GM10248 (cell line): ENCODE measurements around the gene PTPN6.

Experiments used
- CTCF ChIA-PET: fragments of 300-600 bp; sonication (Branson Sonifier 250); formaldehyde crosslinking; extraction: SDS; loops from one replicate; lab custom pipeline; 2021; ENCODE audit warnings: antibody characterized with exemption; lab: Yijun Ruan, JAX
- POLR2A ChIA-PET: fragments of 350-650 bp; sonication (Branson Sonifier 250); formaldehyde crosslinking; extraction: SDS; loops from one replicate; lab custom pipeline; 2020; ENCODE audit warnings: antibody characterized with exemption; lab: Yijun Ruan, JAX
- DNase-seq: peaks from one replicate; pipeline ENCODE4 v3.0.0; 2012; ENCODE audit errors: extremely low spot score
- TF ChIP-seq, protein P1 (sequence below): IDR thresholded peaks from 2 replicates; pipeline ENCODE4 v1.5.1; 2012; ENCODE audit warnings: mild to moderate bottlenecking, low read depth; ENCODE audit errors: extremely low read depth, missing control alignments, control extremely low read depth

Gene PTPN6

DNA sequence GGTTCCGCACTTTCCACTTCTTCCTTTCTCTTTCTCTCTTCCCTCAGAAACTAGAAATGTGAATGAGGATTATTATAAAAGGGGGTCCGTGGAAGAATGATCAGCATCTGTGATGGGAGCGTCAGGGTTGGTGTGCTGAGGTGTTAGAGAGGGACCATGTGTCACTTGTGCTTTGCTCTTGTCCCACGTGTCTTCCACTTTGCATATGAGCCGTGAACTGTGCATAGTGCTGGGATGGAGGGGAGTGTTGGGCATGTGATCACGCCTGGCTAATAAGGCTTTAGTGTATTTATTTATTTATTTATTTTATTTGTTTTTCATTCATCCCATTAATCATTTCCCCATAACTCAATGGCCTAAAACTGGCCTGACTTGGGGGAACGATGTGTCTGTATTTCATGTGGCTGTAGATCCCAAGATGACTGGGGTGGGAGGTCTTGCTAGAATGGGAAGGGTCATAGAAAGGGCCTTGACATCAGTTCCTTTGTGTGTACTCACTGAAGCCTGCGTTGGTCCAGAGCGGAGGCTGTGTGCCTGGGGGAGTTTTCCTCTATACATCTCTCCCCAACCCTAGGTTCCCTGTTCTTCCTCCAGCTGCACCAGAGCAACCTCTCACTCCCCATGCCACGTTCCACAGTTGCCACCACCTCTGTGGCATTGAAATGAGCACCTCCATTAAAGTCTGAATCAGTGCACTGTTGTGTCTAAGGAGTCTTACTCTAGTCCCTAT is 28.0 kb upstream of the PTPN6 start:
- DNase-seq, result no peak
- TF ChIP-seq, protein P1, sequence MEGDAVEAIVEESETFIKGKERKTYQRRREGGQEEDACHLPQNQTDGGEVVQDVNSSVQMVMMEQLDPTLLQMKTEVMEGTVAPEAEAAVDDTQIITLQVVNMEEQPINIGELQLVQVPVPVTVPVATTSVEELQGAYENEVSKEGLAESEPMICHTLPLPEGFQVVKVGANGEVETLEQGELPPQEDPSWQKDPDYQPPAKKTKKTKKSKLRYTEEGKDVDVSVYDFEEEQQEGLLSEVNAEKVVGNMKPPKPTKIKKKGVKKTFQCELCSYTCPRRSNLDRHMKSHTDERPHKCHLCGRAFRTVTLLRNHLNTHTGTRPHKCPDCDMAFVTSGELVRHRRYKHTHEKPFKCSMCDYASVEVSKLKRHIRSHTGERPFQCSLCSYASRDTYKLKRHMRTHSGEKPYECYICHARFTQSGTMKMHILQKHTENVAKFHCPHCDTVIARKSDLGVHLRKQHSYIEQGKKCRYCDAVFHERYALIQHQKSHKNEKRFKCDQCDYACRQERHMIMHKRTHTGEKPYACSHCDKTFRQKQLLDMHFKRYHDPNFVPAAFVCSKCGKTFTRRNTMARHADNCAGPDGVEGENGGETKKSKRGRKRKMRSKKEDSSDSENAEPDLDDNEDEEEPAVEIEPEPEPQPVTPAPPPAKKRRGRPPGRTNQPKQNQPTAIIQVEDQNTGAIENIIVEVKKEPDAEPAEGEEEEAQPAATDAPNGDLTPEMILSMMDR, result no peak
- CTCF ChIA-PET, result interaction anchor here (0.6 to 4.4 kb wide), 21 partner anchors 9 to 186 kb away, joined by 3 to 142 read pairs (median 6); partner anchors contain the start of genes C12orf57, C1RL, CDCA3 and ENO2
- POLR2A ChIA-PET, result no interaction called here

GRCh38 chr12:6923851-6924250 is 27.3 kb upstream of the PTPN6 start:
- ChIA-PET CTCF (interaction anchor here (0.6 to 4.4 kb wide), 23 partner anchors 10 to 221 kb away, joined by 3 to 142 read pairs (median 6); partner anchors contain the start of genes C12orf57, C1RL, CDCA3 and ENO2), POLR2A (interaction anchor here (0.8 kb wide), 1 partner anchor 31 kb away, joined by 3 read pairs; no protein-coding TSS in a partner anchor)
- TF ChIP-seq, protein P1, result no peak
- DNase-seq, result no peak

DNA sequence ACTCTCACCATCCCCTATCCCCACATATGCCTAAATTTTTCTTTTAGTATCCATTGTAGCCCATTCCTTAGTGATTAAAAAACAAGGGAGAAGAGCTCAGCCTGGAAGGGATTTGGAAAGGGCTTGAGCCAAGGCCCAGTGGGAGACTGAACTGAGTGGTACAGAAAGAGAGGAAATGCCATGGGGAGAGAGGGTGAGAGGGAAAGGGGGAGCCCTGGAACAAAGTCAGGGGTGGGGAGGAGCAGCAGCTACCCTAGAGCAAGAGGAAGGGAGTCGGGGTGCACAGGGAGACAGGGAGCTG is 26.0 kb upstream of the PTPN6 start:
- POLR2A ChIA-PET, result interaction anchor here (0.8 to 1.5 kb wide), 5 partner anchors 11 to 183 kb away, joined by 3 to 6 read pairs (median 4); partner anchors contain the start of genes C12orf57, RNU7-1 and TPI1
- CTCF ChIA-PET, result interaction anchor here (0.8 to 4.4 kb wide), 25 partner anchors 11 to 220 kb away, joined by 3 to 142 read pairs (median 7); partner anchors contain the start of genes C12orf57, C1RL, ENO2 and LRRC23
- TF ChIP-seq, protein P1, result no peak
- DNase-seq, result no peak

DNA sequence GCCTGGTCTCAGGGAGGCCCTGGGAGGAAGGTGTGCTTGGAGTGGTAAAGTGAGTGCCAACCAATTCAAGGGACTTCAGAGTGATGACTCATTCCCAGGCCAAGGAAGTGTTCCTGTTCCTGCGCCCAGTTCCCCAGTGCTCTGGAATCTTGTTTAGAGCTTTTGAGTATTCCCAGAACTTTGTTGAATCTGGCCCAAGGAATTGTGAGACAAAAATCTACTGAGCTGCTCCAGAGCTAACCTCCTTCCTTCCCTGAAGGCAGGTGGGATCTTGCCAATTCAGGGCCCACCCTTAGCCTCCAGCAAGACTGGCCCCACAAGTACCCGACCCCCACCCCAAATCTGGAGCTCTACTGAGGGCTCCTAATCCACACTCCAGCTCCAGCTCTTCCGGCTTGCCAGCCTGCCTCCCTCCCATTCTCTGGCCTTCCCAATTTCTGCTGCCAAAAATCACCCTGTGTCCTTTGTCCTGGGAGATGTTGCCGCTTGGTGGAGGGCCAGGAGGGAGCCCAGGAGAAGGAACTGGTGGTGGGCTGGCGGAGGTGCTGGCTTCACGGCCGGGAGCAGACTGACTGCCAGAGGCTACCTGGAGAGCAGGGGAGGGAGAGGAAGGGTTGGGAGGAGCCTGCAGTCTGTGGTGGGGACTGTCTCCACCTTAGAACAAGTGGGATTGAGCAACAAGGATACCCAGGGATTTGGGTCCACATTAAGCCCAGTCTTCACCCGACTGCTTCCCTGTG is 25.4 kb upstream of the PTPN6 start:
- DNase-seq, result no peak
- ChIA-PET CTCF (interaction anchor here (0.8 to 4.4 kb wide), 23 partner anchors 12 to 188 kb away, joined by 3 to 142 read pairs (median 8); partner anchors contain the start of genes C12orf57, C1RL, ENO2 and LRRC23), POLR2A (interaction anchor here (0.8 to 1.5 kb wide), 5 partner anchors 10 to 183 kb away, joined by 3 to 6 read pairs (median 4); partner anchors contain the start of genes C12orf57, RNU7-1 and TPI1)
- TF ChIP-seq, protein P1, result no peak

- peak; percentile 71 for DNase-seq
- TF ChIP-seq, protein P1, result no peak
- ChIA-PET CTCF (interaction anchor here (1.5 to 4.4 kb wide), 7 partner anchors 11 to 186 kb away, joined by 4 to 142 read pairs (median 17); partner anchors contain the start of genes C12orf57, RNU7-1 and SPSB2), POLR2A (interaction anchor here (1.2 kb wide), 1 partner anchor 16 kb away, joined by 5 read pairs; the partner anchor contains the start of genes C12orf57 and RNU7-1)
Observed at GRCh38 chr12:6927379-6928021, 23.7 kb upstream of the PTPN6 start, which contains the start of gene ATN1. Gene ATN1, plus strand, starts transcription at chr12:6927959. Its CDS starts 6,043 bp downstream, at chr12:6934002.
